Nephron progenitor cell (in vitro differentiated cells): ENCODE results near the gene HOXC12.

Experiments used
- DNase-seq: peaks from one replicate; pipeline ENCODE4 v3.0.0; 2021
- H3K27ac Mint-ChIP-seq: 2 replicates; pipeline ENCODE4 v1.8.0; 2021; ENCODE audit warnings: mild to moderate bottlenecking, moderate library complexity, mixed read lengths
- H3K27me3 Mint-ChIP-seq: 2 replicates; pipeline ENCODE4 v1.8.0; 2021; ENCODE audit warnings: mild to moderate bottlenecking, low read depth, mixed read lengths; ENCODE audit not compliant: poor library complexity
- H3K36me3 Mint-ChIP-seq: 2 replicates; pipeline ENCODE4 v1.8.0; 2021; ENCODE audit warnings: low read depth, mixed read lengths
- H3K4me1 Mint-ChIP-seq: 2 replicates; pipeline ENCODE4 v1.8.0; 2021; ENCODE audit warnings: mixed read lengths
- H3K4me3 Mint-ChIP-seq: 2 replicates; pipeline ENCODE4 v1.8.0; 2021; ENCODE audit warnings: mild to moderate bottlenecking, moderate library complexity, mixed read lengths
- H3K9me3 Mint-ChIP-seq: 2 replicates; pipeline ENCODE4 v1.8.0; 2021; ENCODE audit warnings: mild to moderate bottlenecking, moderate library complexity, mixed read lengths
- TF ChIP-seq, protein P1 (sequence below): fragments of 200-600 bp; sonication (generic); IDR thresholded peaks from 2 replicates; pipeline ENCODE4 v1.5.0; 2021; ENCODE audit warnings: antibody characterized with exemption

HOXC12 gene

GRCh38 chr12:53944907-53945847 is 9.5 kb upstream of the HOXC12 start:
- Mint-ChIP-seq H3K4me3 (no peak overlapping the region), H3K36me3 (no peaks in the 10 kb centered on the region), H3K9me3 (peaks cover 8% of the 10 kb centered on the region), H3K27ac (no peak overlapping the region), H3K27me3 (peaks cover 100% of the 10 kb centered on the region), H3K4me1 (no peaks in the 10 kb centered on the region)
- no peak for DNase-seq
- TF ChIP-seq, protein P1, sequence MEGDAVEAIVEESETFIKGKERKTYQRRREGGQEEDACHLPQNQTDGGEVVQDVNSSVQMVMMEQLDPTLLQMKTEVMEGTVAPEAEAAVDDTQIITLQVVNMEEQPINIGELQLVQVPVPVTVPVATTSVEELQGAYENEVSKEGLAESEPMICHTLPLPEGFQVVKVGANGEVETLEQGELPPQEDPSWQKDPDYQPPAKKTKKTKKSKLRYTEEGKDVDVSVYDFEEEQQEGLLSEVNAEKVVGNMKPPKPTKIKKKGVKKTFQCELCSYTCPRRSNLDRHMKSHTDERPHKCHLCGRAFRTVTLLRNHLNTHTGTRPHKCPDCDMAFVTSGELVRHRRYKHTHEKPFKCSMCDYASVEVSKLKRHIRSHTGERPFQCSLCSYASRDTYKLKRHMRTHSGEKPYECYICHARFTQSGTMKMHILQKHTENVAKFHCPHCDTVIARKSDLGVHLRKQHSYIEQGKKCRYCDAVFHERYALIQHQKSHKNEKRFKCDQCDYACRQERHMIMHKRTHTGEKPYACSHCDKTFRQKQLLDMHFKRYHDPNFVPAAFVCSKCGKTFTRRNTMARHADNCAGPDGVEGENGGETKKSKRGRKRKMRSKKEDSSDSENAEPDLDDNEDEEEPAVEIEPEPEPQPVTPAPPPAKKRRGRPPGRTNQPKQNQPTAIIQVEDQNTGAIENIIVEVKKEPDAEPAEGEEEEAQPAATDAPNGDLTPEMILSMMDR = no peak

- Mint-ChIP-seq H3K36me3 (no peaks in the 10 kb centered on the region), H3K27ac (no peak overlapping the region), H3K4me1 (no peaks in the 10 kb centered on the region), H3K4me3 (no peak overlapping the region), H3K9me3 (peaks cover 5% of the 10 kb centered on the region), H3K27me3 (peaks cover 100% of the 10 kb centered on the region)
- TF ChIP-seq, protein P1 = no peak
- DNase-seq = no peak
Measured at GRCh38 chr12:53947743-53948142, 7.0 kb upstream of the HOXC12 start.

GRCh38 chr12:53948650-53949593 is 5.8 kb upstream of the HOXC12 start:
- H3K4me1 Mint-ChIP-seq = peaks cover 5% of the 10 kb centered on the region
- TF ChIP-seq, protein P1 = no peak
- no peak overlapping the region for H3K4me3 Mint-ChIP-seq
- no peak overlapping the region for H3K27ac Mint-ChIP-seq
- H3K36me3 Mint-ChIP-seq = no peaks in the 10 kb centered on the region
- H3K27me3 Mint-ChIP-seq = peaks cover 100% of the 10 kb centered on the region
- peaks cover 5% of the 10 kb centered on the region for H3K9me3 Mint-ChIP-seq
- DNase-seq = no peak

DNA sequence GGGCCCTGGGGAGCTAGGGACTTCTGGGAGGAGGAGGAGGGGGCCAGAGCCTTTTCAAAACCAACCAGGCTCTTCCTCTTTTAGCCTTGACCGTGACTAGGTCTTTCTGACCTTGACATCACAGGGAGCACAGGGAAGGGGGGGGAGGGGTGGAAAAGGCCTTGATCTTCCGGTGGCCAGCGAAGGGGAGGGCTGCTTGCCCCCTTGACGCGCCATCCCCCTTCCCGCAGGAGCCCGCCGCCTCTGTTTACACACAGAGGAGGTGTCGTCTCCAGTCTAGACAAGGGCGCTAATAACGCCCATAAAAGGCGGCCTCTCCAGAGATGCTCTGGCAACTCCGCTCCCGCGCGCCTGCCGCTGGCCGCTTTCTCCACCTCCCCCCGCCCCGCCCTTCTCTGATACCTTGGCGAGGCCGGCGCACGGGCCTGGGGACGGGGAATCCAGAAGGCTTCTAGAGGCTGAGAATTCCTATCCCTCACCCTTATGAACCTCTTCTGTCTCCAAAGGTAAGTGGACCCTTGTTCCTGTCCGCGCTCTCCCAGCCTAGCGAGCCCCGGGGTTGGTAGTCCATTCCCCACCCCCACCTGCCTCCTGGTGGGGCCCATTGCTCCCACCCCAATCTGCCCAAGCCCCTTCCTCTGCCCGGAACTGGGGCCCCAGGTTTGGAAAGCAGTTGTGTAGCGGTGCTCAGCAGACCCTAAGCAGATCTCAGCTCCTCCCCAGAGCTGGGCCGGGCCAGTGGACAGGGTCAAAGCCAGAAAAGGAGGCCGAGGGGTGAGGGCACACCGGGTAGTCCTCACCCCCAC is 4.9 kb upstream of the HOXC12 start:
- Mint-ChIP-seq H3K36me3 (no peaks in the 10 kb centered on the region), H3K9me3 (peaks cover 3% of the 10 kb centered on the region), H3K4me1 (peaks cover 5% of the 10 kb centered on the region), H3K27ac (no peak overlapping the region), H3K4me3 (no peak overlapping the region), H3K27me3 (peaks cover 100% of the 10 kb centered on the region)
- TF ChIP-seq, protein P1 = no peak
- peak; percentile 47 for DNase-seq

- H3K4me3 Mint-ChIP-seq = no peak overlapping the region
- TF ChIP-seq, protein P1 = no peak
- H3K9me3 Mint-ChIP-seq = no peaks in the 10 kb centered on the region
- no peaks in the 10 kb centered on the region for H3K36me3 Mint-ChIP-seq
- no peak overlapping the region for H3K27ac Mint-ChIP-seq
- H3K4me1 Mint-ChIP-seq = peaks cover 5% of the 10 kb centered on the region
- peaks cover 100% of the 10 kb centered on the region for H3K27me3 Mint-ChIP-seq
- no peak for DNase-seq
Measured at GRCh38 chr12:53950437-53950773, 4.3 kb upstream of the HOXC12 start.
